D721Med (cell line): ENCODE results near the gene B4GALT6.

ENCODE experiments used
- DNase-seq: peaks from one replicate; pipeline ENCODE4 v3.0.0; 2011; ENCODE audit warnings: low spot score; ENCODE audit not compliant: insufficient read length
- FAIRE-seq: peaks from 2 replicates; lab custom pipeline; 2011; peaks lifted over from hg19 to GRCh38; lab: Jason Lieb, UNC
- TF ChIP-seq, protein P1 (sequence below): IDR thresholded peaks from 2 replicates; pipeline ENCODE4 v1.5.1; 2012; ENCODE audit warnings: mild to moderate bottlenecking, control low read depth; ENCODE audit not compliant: insufficient read depth; ENCODE audit errors: missing control alignments

The B4GALT6 gene

DNA sequence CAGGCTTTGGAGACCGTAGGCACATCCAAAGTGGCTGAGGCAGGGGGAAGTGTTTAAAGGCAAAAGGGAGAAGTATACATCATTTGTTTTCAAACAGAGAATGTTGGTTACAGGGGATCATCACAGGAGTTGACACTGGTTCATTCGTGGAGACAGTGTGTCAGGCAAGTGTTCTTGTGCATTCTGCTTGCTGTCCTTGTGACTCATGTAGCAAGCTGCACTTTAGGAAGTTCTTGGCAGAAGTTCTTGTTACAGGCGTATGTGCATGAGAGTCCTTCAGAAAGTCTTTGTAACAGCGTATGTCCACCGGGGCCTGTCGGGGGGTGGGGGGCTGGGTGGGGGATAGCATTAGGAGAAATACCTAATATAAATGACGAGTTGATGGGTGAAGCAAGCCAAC, 36.5 kb upstream of the B4GALT6 start:
- DNase-seq = no peak
- no peak for FAIRE-seq
- TF ChIP-seq, protein P1, sequence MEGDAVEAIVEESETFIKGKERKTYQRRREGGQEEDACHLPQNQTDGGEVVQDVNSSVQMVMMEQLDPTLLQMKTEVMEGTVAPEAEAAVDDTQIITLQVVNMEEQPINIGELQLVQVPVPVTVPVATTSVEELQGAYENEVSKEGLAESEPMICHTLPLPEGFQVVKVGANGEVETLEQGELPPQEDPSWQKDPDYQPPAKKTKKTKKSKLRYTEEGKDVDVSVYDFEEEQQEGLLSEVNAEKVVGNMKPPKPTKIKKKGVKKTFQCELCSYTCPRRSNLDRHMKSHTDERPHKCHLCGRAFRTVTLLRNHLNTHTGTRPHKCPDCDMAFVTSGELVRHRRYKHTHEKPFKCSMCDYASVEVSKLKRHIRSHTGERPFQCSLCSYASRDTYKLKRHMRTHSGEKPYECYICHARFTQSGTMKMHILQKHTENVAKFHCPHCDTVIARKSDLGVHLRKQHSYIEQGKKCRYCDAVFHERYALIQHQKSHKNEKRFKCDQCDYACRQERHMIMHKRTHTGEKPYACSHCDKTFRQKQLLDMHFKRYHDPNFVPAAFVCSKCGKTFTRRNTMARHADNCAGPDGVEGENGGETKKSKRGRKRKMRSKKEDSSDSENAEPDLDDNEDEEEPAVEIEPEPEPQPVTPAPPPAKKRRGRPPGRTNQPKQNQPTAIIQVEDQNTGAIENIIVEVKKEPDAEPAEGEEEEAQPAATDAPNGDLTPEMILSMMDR = no peak

DNA sequence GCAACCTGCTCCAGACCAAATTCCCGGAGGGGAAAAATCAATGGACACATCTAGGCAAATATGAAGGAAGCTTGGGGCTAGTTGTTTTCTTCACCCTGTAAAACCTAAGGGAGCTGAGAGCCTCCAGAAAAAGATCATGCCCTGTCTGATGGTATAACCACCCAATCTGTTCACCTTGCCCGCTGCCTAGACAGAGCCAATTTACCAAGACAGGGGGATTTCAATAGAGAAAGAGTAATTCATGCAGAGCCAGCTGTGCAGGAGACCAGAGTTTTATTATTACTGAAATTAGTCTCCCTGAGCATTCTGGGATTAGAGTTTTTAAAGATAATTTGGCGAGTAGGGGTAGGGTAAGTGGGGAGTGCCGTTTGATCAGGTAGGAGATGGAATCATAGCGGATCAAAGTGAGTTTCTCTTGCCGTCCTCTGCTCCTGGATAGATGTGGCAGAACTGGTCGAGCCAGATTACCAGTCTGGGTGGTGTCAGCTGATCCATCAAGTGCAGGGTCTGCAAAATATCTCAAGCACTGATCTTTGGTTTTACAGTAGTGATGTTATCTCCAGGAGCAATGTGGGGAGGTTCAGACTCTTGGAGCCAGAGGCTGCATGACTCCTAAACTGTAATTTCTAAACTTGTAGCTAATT, 35.1 kb upstream of the B4GALT6 start:
- TF ChIP-seq, protein P1 = no peak
- DNase-seq (no peak), FAIRE-seq (no peak)

DNA sequence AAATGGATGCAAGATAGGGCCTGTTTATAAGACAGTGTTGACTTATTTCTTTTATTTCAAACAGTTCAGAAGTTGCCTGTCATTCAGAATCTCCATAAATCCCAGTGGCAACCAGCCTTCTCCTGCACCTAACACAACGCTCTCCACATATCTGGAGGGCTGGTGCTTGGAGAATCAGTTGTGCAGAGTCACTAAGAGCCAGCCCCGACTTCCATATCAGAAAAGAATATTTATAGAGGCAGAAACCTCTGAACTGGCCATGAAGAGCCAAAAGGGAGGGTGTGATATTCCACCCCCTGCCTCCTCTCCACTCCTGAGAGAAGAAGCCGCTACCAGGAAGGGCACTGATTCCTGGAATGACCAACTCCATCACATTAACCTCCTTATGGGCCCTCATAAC, 34.0 kb upstream of the B4GALT6 start:
- FAIRE-seq (no peak), DNase-seq (no peak)
- TF ChIP-seq, protein P1 = no peak

DNA sequence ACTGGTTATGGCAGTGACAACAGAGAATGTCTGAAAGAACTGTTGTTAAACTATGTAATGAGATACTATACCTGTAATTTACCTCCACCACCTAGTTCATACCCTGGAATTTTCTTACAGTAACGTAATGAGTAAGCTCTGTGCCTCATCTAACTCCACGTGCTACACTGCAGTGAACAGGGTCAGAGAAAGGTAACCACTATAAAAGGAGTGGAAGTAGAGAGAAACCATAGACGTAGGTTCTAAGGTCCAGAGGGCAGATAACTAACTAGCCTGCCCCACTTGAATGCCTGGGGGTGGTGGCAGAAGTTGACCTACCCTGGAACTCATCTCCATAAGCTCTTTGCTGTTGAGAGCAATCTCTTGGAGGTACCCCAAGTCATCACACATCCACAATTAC, 32.0 kb upstream of the B4GALT6 start:
- FAIRE-seq = no peak
- TF ChIP-seq, protein P1 = no peak

DNA sequence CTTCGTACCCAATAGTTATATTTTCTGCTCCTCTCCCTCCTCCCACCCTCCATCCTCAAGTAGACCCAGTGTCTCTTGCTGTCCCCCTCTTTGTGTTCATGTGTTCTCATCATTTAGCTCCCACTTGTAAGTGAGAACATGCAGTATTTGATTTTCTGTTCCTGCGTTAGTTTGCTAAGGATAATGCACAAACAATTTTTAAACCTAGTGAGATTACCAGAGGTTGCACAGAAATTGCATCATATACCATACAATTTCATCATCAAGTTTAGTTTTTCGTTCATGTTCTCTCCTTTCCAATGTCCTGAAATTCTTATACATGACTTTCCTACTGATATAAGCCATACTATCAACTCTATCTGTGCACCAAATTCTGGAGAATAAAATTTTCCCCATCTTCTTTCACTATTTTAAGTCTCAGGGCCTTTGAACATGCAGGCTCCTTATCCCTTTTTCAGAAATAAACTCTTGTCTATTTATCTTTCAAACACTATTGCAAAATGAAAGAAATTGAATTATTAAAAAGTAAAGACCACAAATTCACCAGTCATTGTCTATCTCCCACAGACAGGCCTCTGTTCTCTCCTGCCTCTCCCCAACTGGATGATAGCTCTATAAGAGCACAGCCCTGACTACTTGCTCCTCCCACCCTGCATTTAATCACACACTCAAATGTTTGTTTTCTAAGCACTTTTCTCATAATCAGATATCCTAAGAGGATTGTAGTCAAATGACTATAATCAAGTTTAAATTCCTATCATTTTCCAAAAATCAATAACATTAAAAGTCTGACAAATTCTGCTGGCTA, 27.2 kb upstream of the B4GALT6 start:
- DNase-seq (no peak), FAIRE-seq (peak; percentile 16)
- TF ChIP-seq, protein P1 = no peak

More for the DNA sequence above, 32.0 kb upstream of the B4GALT6 start:
- DNase-seq = no peak

DNA sequence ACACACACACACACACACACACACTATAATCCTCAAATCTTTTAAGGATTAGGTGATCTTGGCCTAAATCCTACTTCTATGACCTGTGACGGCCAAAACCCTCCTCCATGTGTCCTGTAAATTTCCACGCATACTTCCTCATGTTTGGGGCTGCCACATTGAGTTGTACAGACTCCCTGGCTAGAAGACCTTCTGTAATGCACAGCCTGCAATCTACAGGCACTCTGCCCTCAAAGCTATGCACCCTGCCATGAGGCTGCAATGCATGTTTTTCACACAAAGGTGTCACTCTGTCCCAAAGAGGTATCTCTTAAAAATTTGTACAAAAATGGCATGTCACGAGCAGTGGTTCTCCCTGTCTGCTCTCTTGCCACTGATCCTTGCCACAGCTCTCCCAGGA, 26.4 kb upstream of the B4GALT6 start:
- TF ChIP-seq, protein P1 = no peak
- DNase-seq (no peak), FAIRE-seq (no peak)

DNA sequence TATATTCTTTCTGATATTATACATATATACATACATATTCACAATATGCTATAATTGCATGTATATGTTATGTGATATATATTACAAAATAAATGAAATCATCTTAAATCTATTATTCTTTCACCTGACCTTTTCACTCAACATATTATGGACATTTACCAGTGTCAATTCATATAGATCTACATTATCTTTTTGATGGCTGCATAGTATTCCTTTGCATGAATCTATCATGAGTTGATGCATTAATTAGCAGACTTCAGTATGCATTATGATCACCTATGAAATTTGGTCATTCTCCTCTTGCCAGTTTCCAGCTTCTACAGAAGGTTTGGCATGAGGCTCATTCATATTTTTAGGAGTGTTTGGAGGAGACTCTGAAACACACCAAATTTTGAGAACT, 23.4 kb upstream of the B4GALT6 start:
- TF ChIP-seq, protein P1 = no peak
- DNase-seq (no peak), FAIRE-seq (no peak)
